Calu3 (cell line): ENCODE results near the gene PRKN. TPM values are rescaled to one million over a fixed set of nuclear protein-coding genes. Genes with fewer than 3 reads are reported as not detected.

ENCODE experiments used
- BruUV-seq: library from RNA; stranded (reverse); fragments of 400-500 nt; replicated peaks from 2 replicates; lab custom pipeline; 2021; lab: Mats Ljungman, UMichigan
- CTCF ChIA-PET: fragments of 300-600 bp; sonication (Branson Sonifier 250); formaldehyde crosslinking; loops from one replicate; lab custom pipeline; 2022; ENCODE audit warnings: antibody characterized with exemption; lab: Charles Lee
- DNase-seq: peaks from one replicate; pipeline ENCODE4 v3.0.0; 2022
- H3K27ac Mint-ChIP-seq: one replicate; pipeline ENCODE4 v1.8.0; 2022; ENCODE audit warnings: mixed read lengths; ENCODE audit not compliant: unreplicated experiment
- H3K27me3 Mint-ChIP-seq: one replicate; pipeline ENCODE4 v1.8.0; 2022; ENCODE audit warnings: mixed read lengths; ENCODE audit not compliant: unreplicated experiment
- H3K36me3 Mint-ChIP-seq: one replicate; pipeline ENCODE4 v1.8.0; 2022; ENCODE audit warnings: mild to moderate bottlenecking, moderate library complexity, mixed read lengths; ENCODE audit not compliant: insufficient read depth, unreplicated experiment
- H3K4me1 Mint-ChIP-seq: one replicate; pipeline ENCODE4 v1.8.0; 2022; ENCODE audit warnings: mild to moderate bottlenecking, low read depth, mixed read lengths; ENCODE audit not compliant: unreplicated experiment
- H3K4me3 Mint-ChIP-seq: one replicate; pipeline ENCODE4 v1.8.0; 2022; ENCODE audit warnings: mild to moderate bottlenecking, low read depth, moderate library complexity, mixed read lengths; ENCODE audit not compliant: unreplicated experiment
- H3K9me3 Mint-ChIP-seq: one replicate; pipeline ENCODE4 v1.8.0; 2022; ENCODE audit warnings: low read depth, mixed read lengths; ENCODE audit not compliant: unreplicated experiment
- CTCF ChIP-seq: fragments of 200-600 bp; IDR thresholded peaks from one replicate; pipeline ENCODE4 v1.8.0; 2022; ENCODE audit warnings: antibody characterized with exemption; ENCODE audit not compliant: unreplicated experiment
- intact Hi-C: fragments of 100-400 bp; cut with micrococcal nuclease; formaldehyde crosslinking; loops from one replicate; pipeline ENCODE4 v1.10.0; 2022; ENCODE audit not compliant: unreplicated experiment
- total RNA-seq: library from RNA; stranded (reverse); gene quantifications from 2 replicates; pipeline ENCODE4 v1.2.3, GENCODE V29; 2022

Gene PRKN
- total RNA-seq, 1 experiment from 2014 or later, result 3.8 TPM

GRCh38 chr6:161946461-161946860 is 781.1 kb downstream of the PRKN start:
- no peak for TF ChIP-seq CTCF
- DNase-seq, result no peak
- Mint-ChIP-seq H3K4me3 (no peak overlapping the region), H3K27me3 (no peaks in the 10 kb centered on the region), H3K9me3 (no peaks in the 10 kb centered on the region), H3K4me1 (no peaks in the 10 kb centered on the region), H3K36me3 (no peaks in the 10 kb centered on the region), H3K27ac (no peak overlapping the region)
- intact Hi-C loops, result no loop called here
- CTCF ChIA-PET, result interaction anchor here (0.7 kb wide), 1 partner anchor 190 kb away, joined by 4 read pairs; no protein-coding TSS in a partner anchor
- BruUV-seq, result no TSS peak

GRCh38 chr6:161943561-161943960 is 784.0 kb downstream of the PRKN start:
- CTCF ChIA-PET, result no interaction called here
- Mint-ChIP-seq H3K27ac (no peak overlapping the region), H3K4me3 (no peak overlapping the region), H3K9me3 (no peaks in the 10 kb centered on the region), H3K36me3 (no peaks in the 10 kb centered on the region), H3K4me1 (peaks cover 7% of the 10 kb centered on the region), H3K27me3 (no peaks in the 10 kb centered on the region)
- TF ChIP-seq CTCF, result no peak
- no TSS peak for BruUV-seq
- DNase-seq, result no peak
- intact Hi-C loops, result no loop called here

DNA sequence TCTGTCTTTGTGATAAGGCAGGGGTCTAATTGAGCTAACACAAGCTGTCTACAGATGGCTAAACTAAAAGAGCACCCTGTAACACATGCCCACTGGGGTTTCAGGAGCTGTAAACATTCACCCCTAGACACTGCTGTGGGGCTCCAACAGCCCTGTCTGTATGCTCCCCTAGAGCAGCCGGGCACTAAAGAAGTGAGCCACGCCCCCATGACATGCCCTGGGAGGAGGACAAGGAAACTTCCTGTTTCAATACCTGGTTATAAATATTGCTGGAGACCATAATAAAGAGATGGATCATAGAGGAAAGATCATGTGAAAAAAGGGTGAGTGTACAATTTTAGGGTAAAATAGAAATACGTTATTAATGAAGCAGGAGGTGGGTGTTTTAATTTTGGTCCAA is 786.0 kb downstream of the PRKN start:
- intact Hi-C loops, result no loop called here
- H3K27me3 Mint-ChIP-seq, result no peaks in the 10 kb centered on the region

DNA sequence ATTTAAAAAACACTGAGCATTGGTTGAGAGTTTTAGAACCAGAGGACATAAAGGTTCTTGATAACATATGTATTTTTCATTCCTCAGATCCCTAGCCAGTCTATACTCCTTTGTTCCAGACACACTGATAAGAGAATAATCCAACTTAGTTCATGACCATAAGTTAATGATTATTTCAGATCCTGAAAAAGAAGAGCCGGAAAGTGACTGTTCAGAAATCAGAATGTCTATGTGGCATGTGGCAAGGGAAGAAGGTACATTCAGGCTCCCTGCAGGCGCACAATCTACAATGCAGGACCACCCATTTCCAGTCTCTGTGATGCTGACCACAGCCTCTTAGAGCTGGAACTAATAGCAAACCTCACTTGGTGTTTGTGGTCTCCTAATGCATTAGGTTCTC is 787.0 kb downstream of the PRKN start:
- TF ChIP-seq CTCF, result no peak
- Mint-ChIP-seq H3K36me3 (no peaks in the 10 kb centered on the region), H3K27me3 (no peaks in the 10 kb centered on the region), H3K9me3 (no peaks in the 10 kb centered on the region), H3K27ac (peak overlapping the region; percentile 20), H3K4me3 (no peak overlapping the region), H3K4me1 (peaks cover 7% of the 10 kb centered on the region)
- intact Hi-C loops, result no loop called here
- no peak for DNase-seq
- BruUV-seq, result no TSS peak
- CTCF ChIA-PET, result no interaction called here

More for the DNA sequence above, 786.0 kb downstream of the PRKN start:
- no TSS peak for BruUV-seq
- CTCF ChIA-PET, result no interaction called here
- no peaks in the 10 kb centered on the region for H3K36me3 Mint-ChIP-seq
- no peaks in the 10 kb centered on the region for H3K9me3 Mint-ChIP-seq
- TF ChIP-seq CTCF, result no peak
- H3K4me1 Mint-ChIP-seq, result peaks cover 7% of the 10 kb centered on the region
- H3K4me3 Mint-ChIP-seq, result no peak overlapping the region
- H3K27ac Mint-ChIP-seq, result no peak overlapping the region
- DNase-seq, result no peak
